ENCODE data around the gene GOLGA6L9. TPM values are rescaled to one million over a fixed set of nuclear protein-coding genes. Genes with fewer than 3 reads are reported as not detected.
"Not testable (repeated sequence)": the region's sequence is repeated elsewhere in the genome, so short reads cannot be mapped to it uniquely, and the experiment has no call there.

Gene GOLGA6L9
- total and polyA plus RNA-seq, 4 donors = 1.6 to 4.7 (median 3.1) TPM

DNA sequence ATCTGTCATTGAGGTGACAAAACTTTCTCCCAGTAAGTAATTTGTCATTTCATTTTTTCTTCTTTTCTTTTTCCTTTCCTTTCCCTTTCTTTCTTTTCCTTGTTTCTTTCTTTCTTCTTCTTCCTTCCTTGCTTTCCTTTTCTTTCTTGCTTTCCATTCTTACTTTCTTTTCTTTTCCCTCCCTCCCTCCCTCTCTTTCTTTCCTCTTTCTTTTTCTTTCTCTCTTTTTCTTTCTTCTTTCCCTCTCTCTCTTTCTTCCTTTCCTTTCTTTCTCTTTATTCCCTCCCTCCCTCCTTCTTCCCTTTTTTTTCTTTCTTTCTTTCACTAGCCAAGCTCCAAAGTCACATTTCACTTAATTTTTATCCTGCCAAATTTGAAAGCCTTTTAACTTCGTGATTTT, 2.5 kb upstream of the GOLGA6L9 start:
- H3K4me3 ChIP-seq (ENCODE audit: low read length in 2 of 2); H3K27me3 ChIP-seq (ENCODE audit: control insufficient read depth in 1 of 2, insufficient read depth in 2 of 2, low read length in 1 of 2); ATAC-seq (ENCODE audit: low FRiP score); H3K9me3 ChIP-seq (ENCODE audit: control insufficient read depth, low read length); H3K4me1 ChIP-seq (ENCODE audit: control insufficient read depth in 1 of 2, insufficient read depth in 2 of 2, low read length in 2 of 2); DNase-seq; H3K36me3 ChIP-seq (ENCODE audit: control insufficient read depth in 1 of 2, insufficient read depth in 2 of 2, low read length in 1 of 2); H3K27ac ChIP-seq (ENCODE audit: low read depth in 1 of 2, low read length in 2 of 2); intact Hi-C loops (cut with DNase I): not testable (repeated sequence)
- WGBS, 2 donors = 60% methylated on average over 1 of the region's 1 CpG

DNA sequence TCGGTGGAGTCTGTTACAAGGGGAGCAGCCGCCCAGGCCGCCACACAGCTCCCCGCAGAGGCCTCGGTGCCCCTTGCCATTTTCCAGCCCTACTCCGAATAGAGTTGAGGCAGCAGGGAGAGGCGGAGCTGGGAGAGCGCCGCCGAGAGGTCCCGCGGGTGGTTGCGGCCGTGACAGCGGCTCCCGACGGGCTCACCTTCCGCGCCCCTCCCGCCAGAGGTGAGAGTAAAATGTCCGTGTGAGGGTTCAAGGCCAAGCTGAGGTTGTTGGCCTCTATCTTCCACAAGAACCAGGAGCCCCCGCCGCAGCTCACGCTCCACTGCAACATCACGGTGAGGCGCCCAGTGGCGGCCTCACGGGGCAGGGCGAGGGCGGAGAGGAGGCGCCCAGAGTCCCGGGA, 15.8 kb downstream of the GOLGA6L9 start:
- WGBS, 2 donors = 1% methylated on average over 20 to 32 of the region's 32 CpGs

DNA sequence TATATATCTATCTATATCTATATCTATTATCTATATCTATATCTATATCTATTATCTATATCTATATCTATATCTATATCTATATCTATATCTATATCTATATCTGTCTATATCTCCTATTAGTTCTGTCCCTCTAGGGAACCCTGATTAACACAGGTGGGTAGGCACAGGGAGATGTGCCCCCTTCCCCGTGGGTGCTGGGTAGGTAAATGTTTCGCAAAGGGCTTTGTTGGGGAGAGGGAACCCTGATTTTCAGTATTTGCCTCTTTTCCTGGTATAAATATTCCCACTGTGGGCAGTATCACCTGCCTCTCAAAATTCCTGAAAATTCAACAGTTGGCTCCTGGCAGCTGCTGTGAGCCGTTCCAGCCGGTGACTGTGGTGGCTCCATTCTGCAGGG, 27.7 kb downstream of the GOLGA6L9 start:
- H3K27ac ChIP-seq (ENCODE audit: low read depth in 1 of 2, low read length in 2 of 2); H3K4me3 ChIP-seq (ENCODE audit: low read length in 2 of 2); H3K27me3 ChIP-seq (ENCODE audit: control insufficient read depth in 1 of 2, insufficient read depth in 2 of 2, low read length in 1 of 2); H3K36me3 ChIP-seq (ENCODE audit: control insufficient read depth in 1 of 2, insufficient read depth in 2 of 2, low read length in 1 of 2); H3K4me1 ChIP-seq (ENCODE audit: control insufficient read depth in 1 of 2, insufficient read depth in 2 of 2, low read length in 2 of 2); ATAC-seq (ENCODE audit: low FRiP score); intact Hi-C loops (cut with DNase I); DNase-seq; H3K9me3 ChIP-seq (ENCODE audit: control insufficient read depth, low read length): not testable (repeated sequence)
- WGBS, 2 donors = 96 to 98% methylated on average over 2 of the region's 4 CpGs

More for the DNA sequence above, 15.8 kb downstream of the GOLGA6L9 start:
- intact Hi-C loops (cut with DNase I); ATAC-seq (ENCODE audit: low FRiP score); H3K27me3 ChIP-seq (ENCODE audit: control insufficient read depth in 1 of 2, insufficient read depth in 2 of 2, low read length in 1 of 2); H3K9me3 ChIP-seq (ENCODE audit: control insufficient read depth, low read length); H3K4me1 ChIP-seq (ENCODE audit: control insufficient read depth in 1 of 2, insufficient read depth in 2 of 2, low read length in 2 of 2); H3K36me3 ChIP-seq (ENCODE audit: control insufficient read depth in 1 of 2, insufficient read depth in 2 of 2, low read length in 1 of 2): not testable (repeated sequence)
- peak; percentile 56 to 62 for DNase-seq
- Histone ChIP-seq H3K27ac (ENCODE audit: low read depth in 1 of 2, low read length in 2 of 2) (peak overlapping the region in 1 of 2 donors; percentile 20), H3K4me3 (ENCODE audit: low read length in 2 of 2) (peak overlapping the region in 1 of 2 donors; percentile 40)

DNA sequence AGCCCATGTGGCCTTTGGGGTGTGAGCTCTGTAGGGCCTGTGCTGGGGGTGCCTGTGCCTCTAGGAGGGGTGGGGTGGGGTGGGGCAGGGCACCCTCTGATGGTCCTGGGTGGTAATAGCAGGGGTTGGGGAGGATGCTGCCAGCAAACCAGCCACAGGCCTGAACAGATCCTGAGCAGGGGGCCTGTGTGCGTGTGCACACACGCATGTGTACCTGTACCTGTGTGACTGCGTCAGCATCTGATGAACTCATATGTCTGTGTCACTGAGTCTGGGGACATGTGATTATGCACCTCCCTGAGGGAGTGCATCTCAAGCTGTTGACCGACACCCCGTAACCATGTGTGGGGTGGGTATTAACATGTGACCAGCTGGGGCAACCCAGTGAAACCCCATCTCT, 36.0 kb downstream of the GOLGA6L9 start:
- ATAC-seq (ENCODE audit: low FRiP score); DNase-seq; H3K4me3 ChIP-seq (ENCODE audit: low read length in 2 of 2); H3K36me3 ChIP-seq (ENCODE audit: control insufficient read depth in 1 of 2, insufficient read depth in 2 of 2, low read length in 1 of 2); H3K9me3 ChIP-seq (ENCODE audit: control insufficient read depth, low read length); H3K27ac ChIP-seq (ENCODE audit: low read depth in 1 of 2, low read length in 2 of 2); H3K27me3 ChIP-seq (ENCODE audit: control insufficient read depth in 1 of 2, insufficient read depth in 2 of 2, low read length in 1 of 2); intact Hi-C loops (cut with DNase I); H3K4me1 ChIP-seq (ENCODE audit: control insufficient read depth in 1 of 2, insufficient read depth in 2 of 2, low read length in 2 of 2): not testable (repeated sequence)
- no CpG with 5 or more reads among the region's 5 CpGs for WGBS, 2 donors

DNA sequence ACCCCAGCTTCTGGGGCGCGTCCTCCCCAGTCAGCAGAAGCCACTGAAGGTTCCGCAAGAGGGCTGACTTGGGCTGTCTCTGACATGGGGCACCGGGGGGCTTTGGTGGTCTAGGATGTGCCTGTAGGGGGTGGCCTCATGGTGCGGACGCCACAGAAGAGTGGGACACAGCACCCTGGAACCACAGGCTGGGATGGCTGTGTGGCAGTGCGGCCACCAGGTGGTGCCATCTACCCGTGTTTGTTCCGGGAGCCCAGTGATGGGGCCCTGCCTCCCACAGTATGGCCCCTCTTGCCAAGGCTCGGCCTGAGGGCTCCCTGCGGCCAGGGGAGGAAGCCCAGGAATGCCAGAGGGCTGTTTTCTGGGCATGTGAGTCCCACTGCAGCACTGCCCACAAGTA, 38.6 kb downstream of the GOLGA6L9 start:
- WGBS, 2 donors = 15 to 29% methylated on average over 3 to 4 of the region's 11 CpGs
- H3K27ac ChIP-seq (ENCODE audit: low read depth in 1 of 2, low read length in 2 of 2); DNase-seq; H3K4me1 ChIP-seq (ENCODE audit: control insufficient read depth in 1 of 2, insufficient read depth in 2 of 2, low read length in 2 of 2); H3K9me3 ChIP-seq (ENCODE audit: control insufficient read depth, low read length); H3K36me3 ChIP-seq (ENCODE audit: control insufficient read depth in 1 of 2, insufficient read depth in 2 of 2, low read length in 1 of 2); intact Hi-C loops (cut with DNase I); H3K27me3 ChIP-seq (ENCODE audit: control insufficient read depth in 1 of 2, insufficient read depth in 2 of 2, low read length in 1 of 2); H3K4me3 ChIP-seq (ENCODE audit: low read length in 2 of 2): not testable (repeated sequence)
- ATAC-seq (ENCODE audit: low FRiP score) = peak; percentile 87

DNA sequence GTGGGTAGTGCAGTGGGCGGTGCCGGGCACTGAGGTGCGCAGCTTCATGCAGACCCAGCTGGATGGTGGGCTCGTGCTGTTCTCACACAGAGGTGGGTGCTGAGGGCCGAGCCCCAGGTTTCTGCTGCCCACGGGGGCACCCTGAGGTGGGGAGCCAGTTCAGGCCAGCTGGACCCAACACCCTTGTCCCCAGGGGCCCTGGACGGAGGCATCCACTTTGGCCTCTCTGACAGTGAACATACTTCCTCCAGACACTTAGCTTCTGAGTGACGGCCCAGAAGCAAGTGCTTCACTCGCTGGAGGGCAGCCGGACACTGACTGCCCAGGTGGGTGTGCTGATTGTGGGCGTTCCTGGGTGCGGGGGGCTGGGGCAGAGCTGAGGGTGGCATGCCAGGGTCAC, 39.8 kb downstream of the GOLGA6L9 start:
- H3K27ac ChIP-seq (ENCODE audit: low read depth in 1 of 2, low read length in 2 of 2); ATAC-seq (ENCODE audit: low FRiP score); H3K36me3 ChIP-seq (ENCODE audit: control insufficient read depth in 1 of 2, insufficient read depth in 2 of 2, low read length in 1 of 2); intact Hi-C loops (cut with DNase I); DNase-seq; H3K4me3 ChIP-seq (ENCODE audit: low read length in 2 of 2); H3K4me1 ChIP-seq (ENCODE audit: control insufficient read depth in 1 of 2, insufficient read depth in 2 of 2, low read length in 2 of 2); H3K9me3 ChIP-seq (ENCODE audit: control insufficient read depth, low read length); H3K27me3 ChIP-seq (ENCODE audit: control insufficient read depth in 1 of 2, insufficient read depth in 2 of 2, low read length in 1 of 2): not testable (repeated sequence)
- WGBS, 2 donors = 89% methylated on average over 2 of the region's 12 CpGs; no CpG with 5 or more reads in 1 of the 2 donors

DNA sequence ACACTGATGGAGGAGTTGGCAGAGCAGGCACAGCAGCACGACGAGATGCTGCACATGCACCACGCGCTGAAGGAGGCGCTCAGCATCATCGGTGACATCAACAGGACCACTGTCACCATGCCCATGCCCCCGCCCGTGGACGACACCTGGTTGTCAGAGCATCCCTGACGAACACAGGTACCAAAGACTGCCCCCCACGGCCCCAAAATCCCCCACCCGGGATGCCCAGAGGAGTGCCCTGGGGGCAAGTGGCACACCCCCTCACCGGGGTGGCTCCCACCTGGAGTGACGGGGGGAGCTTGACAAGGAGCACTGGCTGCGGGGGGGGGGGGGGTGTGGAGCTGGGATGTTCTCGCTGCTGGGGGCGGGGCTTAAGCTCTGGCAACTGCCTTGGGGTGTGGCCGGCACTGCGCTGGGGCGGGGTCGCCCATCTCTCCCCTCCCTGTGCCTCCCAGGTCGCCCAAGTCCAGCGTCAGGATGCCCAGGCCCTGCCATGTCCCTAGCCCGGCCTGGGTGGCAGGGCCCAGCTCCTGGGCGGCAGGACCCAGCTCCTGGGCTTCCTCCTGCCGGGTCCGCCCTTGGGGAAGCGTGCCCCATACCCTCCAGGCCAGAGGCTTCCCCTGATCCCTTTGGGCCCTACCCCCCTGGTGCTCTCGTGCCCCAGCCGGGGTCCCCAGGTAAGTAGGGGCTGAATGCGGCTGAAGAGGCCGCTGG, 42.8 kb downstream of the GOLGA6L9 start:
- H3K9me3 ChIP-seq (ENCODE audit: control insufficient read depth, low read length); H3K27me3 ChIP-seq (ENCODE audit: control insufficient read depth in 1 of 2, insufficient read depth in 2 of 2, low read length in 1 of 2); H3K27ac ChIP-seq (ENCODE audit: low read depth in 1 of 2, low read length in 2 of 2); H3K36me3 ChIP-seq (ENCODE audit: control insufficient read depth in 1 of 2, insufficient read depth in 2 of 2, low read length in 1 of 2); H3K4me3 ChIP-seq (ENCODE audit: low read length in 2 of 2); intact Hi-C loops (cut with DNase I); H3K4me1 ChIP-seq (ENCODE audit: control insufficient read depth in 1 of 2, insufficient read depth in 2 of 2, low read length in 2 of 2): not testable (repeated sequence)
- 91% methylated on average over 26 to 30 of the region's 32 CpGs for WGBS, 2 donors
- DNase-seq (peak; percentile 36 to 69), ATAC-seq (ENCODE audit: low FRiP score) (peak; percentile 65)

DNA sequence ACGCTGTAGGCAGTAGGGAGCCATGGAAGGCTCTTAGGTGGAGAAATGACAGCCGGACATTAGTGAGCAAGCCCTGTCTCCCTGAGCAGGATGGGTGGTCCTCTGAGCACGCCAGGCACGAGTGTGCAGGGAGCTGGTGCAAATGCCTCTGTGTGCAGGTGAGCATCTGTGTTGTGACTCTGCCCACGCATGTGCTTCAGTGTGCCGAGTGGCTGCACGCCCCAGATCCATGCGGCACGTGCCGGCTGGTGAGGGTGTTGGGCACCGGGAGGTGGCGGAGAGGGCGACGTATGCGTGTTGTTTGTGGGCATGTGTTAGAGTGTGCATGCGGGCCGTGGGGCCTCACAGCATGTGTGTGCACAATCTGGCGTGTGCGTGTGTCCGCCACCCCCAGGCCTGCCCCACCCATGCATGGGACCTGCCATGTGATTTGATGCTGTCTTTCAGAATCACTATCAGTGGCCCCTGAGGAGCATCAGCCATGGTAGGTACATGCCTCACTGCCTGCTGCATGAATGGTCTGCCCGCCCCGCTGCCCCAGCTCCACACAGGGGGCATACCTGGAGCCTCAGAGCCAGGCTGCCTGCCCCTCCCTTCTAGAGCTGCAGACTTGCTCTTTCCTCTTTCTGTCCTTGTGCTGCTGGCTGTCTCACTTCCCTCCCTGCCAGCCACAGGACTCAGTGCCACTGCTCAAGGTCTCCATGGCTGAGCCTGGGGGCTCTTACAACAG, 45.1 kb downstream of the GOLGA6L9 start:
- H3K4me3 ChIP-seq (ENCODE audit: low read length in 2 of 2); H3K36me3 ChIP-seq (ENCODE audit: control insufficient read depth in 1 of 2, insufficient read depth in 2 of 2, low read length in 1 of 2); H3K9me3 ChIP-seq (ENCODE audit: control insufficient read depth, low read length); H3K27ac ChIP-seq (ENCODE audit: low read depth in 1 of 2, low read length in 2 of 2); DNase-seq; intact Hi-C loops (cut with DNase I); ATAC-seq (ENCODE audit: low FRiP score); H3K4me1 ChIP-seq (ENCODE audit: control insufficient read depth in 1 of 2, insufficient read depth in 2 of 2, low read length in 2 of 2); H3K27me3 ChIP-seq (ENCODE audit: control insufficient read depth in 1 of 2, insufficient read depth in 2 of 2, low read length in 1 of 2): not testable (repeated sequence)
- 91 to 93% methylated on average over 15 to 19 of the region's 22 CpGs for WGBS, 2 donors
